Keratinocyte (primary cell): Measurements from ENCODE around the gene GRK7. TPM values are rescaled to one million over a fixed set of nuclear protein-coding genes. Genes with fewer than 3 reads are reported as not detected.

Experiments
- DNase-seq: peaks from one replicate; pipeline ENCODE4 v3.0.0-alpha.2; 2011; ENCODE audit warnings: low read depth, missing footprints, low spot score
- FAIRE-seq: peaks from 2 replicates; lab custom pipeline; 2011; peaks lifted over from hg19 to GRCh38; lab: Jason Lieb, UNC
- H2AFZ ChIP-seq: 2 replicates; pipeline ENCODE4 v1.6.0; 2012; ENCODE audit warnings: low read length, control low read depth, inconsistent platforms; ENCODE audit not compliant: control insufficient read depth
- H3K27ac ChIP-seq: 2 replicates; pipeline ENCODE4 v1.5.1; 2011; ENCODE audit warnings: low read length; ENCODE audit not compliant: control insufficient read depth, insufficient read depth
- H3K27me3 ChIP-seq: 3 replicates; pipeline ENCODE4 v1.6.0; 2011; ENCODE audit warnings: low read length; ENCODE audit not compliant: control insufficient read depth, insufficient read depth; ENCODE audit errors: extremely low read depth
- H3K36me3 ChIP-seq, 2 experiments: 2 replicates in 1 of 2; 3 replicates in 1 of 2; pipeline ENCODE4 v1.5.1; 2011; ENCODE audit warnings: low read length in 2 of 2, mild to moderate bottlenecking in 1 of 2; ENCODE audit not compliant: control insufficient read depth in 2 of 2, insufficient read depth in 2 of 2; ENCODE audit errors: extremely low read depth in 1 of 2
- H3K4me1 ChIP-seq: 3 replicates; pipeline ENCODE4 v1.5.1; 2011; ENCODE audit warnings: low read length; ENCODE audit not compliant: control insufficient read depth, insufficient read depth; ENCODE audit errors: extremely low read depth
- H3K4me2 ChIP-seq: 3 replicates; pipeline ENCODE4 v1.6.0; 2011; ENCODE audit warnings: low read depth, low read length; ENCODE audit not compliant: control insufficient read depth, insufficient read depth; ENCODE audit errors: extremely low read depth
- H3K4me3 ChIP-seq, 3 experiments: fragments of 200-600 bp in 1 of 3; sonication (generic) in 1 of 3; 2 replicates in 2 of 3; 3 replicates in 1 of 3; pipeline ENCODE4 v1.5.1; 2011 to 2016; ENCODE audit warnings: low read length in 3 of 3, mild to moderate bottlenecking in 3 of 3, control low read depth in 2 of 3, inconsistent platforms in 1 of 3, low read depth in 1 of 3, mixed read lengths in 1 of 3, mixed run types in 1 of 3, moderate library complexity in 1 of 3; ENCODE audit not compliant: control insufficient read depth in 2 of 3, insufficient read depth in 2 of 3; ENCODE audit errors: extremely low read depth in 1 of 3
- H3K79me2 ChIP-seq: 2 replicates; pipeline ENCODE4 v1.6.0; 2012; ENCODE audit warnings: low read length; ENCODE audit not compliant: control insufficient read depth, insufficient read depth
- H3K9ac ChIP-seq: 3 replicates; pipeline ENCODE4 v1.6.0; 2011; ENCODE audit warnings: low read length; ENCODE audit not compliant: control insufficient read depth, insufficient read depth; ENCODE audit errors: extremely low read depth
- H3K9me1 ChIP-seq: 3 replicates; pipeline ENCODE4 v1.6.0; 2011; ENCODE audit warnings: low read length; ENCODE audit not compliant: control insufficient read depth, insufficient read depth; ENCODE audit errors: extremely low read depth
- H3K9me3 ChIP-seq: 2 replicates; pipeline ENCODE4 v1.5.1; 2012; ENCODE audit warnings: low read depth, low read length; ENCODE audit not compliant: control insufficient read depth
- H4K20me1 ChIP-seq: 3 replicates; pipeline ENCODE4 v1.6.0; 2011; ENCODE audit warnings: low read length; ENCODE audit not compliant: control insufficient read depth, insufficient read depth; ENCODE audit errors: extremely low read depth
- EZH2 ChIP-seq: IDR thresholded peaks from one replicate; pipeline ENCODE4 v1.6.1; 2012; ENCODE audit warnings: inconsistent platforms, mild to moderate bottlenecking, low read length, moderate library complexity
- dilution Hi-C: fragments of 300-500 bp; cut with MboI; formaldehyde crosslinking; loops from one replicate; pipeline ENCODE4 v1.7.0; 2020; ENCODE audit warnings: low sequenced_read_pairs; ENCODE audit not compliant: extremely low pct_ligation_motif_present
- polyA plus RNA-seq, 5 experiments: library from polyadenylated mRNA; depleted of rRNA in 3 of 5; stranded (reverse) in 3 of 5; stranded (forward) in 1 of 5; unstranded in 1 of 5; fragments of >200 nt; gene quantifications; 1 replicate in 1 of 5; 2 replicates in 3 of 5; 3 replicates in 1 of 5; pipeline versions ENCODE4 v1.2.1 to v1.2.3, GENCODE V29; 2011 to 2012; ENCODE audit warnings: missing spikeins in 2 of 5, low read depth in 1 of 5, low replicate concordance in 1 of 5
- TF ChIP-seq, protein P1 (sequence below), 3 experiments: IDR thresholded peaks in 1 of 3; conservative IDR thresholded peaks in 1 of 3; optimal IDR thresholded peaks in 1 of 3; 2 replicates in 2 of 3; 3 replicates in 1 of 3; pipeline versions ENCODE3 to v1.5.1; 2011; ENCODE audit warnings: low read length in 3 of 3, mild to moderate bottlenecking in 3 of 3, moderate library complexity in 2 of 3, control low read depth in 1 of 3, inconsistent platforms in 1 of 3; ENCODE audit not compliant: insufficient read depth in 2 of 3; ENCODE audit errors: extremely low read depth in 1 of 3

GRK7 gene
- polyA plus RNA-seq, 1 donor (not counting 4 experiments of a cell fraction or from before 2014, with no cell fraction given), result not detected

DNA sequence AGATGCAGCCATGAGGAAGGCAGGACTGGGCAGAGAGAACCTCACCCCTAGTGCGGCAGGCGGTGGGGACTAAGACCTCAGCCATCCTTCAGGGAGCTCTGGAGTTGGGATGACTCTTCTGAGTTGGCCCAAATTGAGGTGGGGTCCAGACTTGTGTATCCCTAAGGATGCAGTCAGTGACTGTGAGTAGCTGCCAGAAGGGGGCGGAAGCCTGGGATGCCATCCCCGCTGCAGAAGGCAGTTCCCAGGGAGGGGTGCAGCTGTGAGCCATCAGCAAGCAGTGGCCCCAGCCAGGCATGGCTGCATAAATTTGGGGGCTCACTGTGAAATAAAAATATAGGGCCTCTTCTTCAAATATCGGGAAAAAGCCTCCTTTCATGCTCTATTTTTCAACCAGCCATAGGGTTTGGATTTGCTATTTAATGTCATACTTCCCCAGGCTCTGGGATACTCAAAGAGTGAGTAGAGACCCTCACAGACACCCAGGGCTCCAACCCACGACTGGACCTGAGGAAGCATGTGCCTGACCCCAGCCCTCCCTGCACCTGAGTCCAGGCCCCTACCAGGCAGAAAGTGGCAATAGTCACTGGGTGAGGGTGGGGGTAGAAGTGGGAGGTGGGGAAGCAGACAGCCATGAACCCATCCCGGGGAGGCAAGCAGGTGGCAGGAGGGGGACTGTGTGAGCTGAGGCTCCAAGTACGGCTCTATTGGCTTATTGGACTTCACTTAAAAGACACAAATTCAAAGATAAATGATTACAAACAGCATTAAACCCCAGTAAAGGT is 30.5 kb downstream of the GRK7 start:
- FAIRE-seq, result no peak

DNA sequence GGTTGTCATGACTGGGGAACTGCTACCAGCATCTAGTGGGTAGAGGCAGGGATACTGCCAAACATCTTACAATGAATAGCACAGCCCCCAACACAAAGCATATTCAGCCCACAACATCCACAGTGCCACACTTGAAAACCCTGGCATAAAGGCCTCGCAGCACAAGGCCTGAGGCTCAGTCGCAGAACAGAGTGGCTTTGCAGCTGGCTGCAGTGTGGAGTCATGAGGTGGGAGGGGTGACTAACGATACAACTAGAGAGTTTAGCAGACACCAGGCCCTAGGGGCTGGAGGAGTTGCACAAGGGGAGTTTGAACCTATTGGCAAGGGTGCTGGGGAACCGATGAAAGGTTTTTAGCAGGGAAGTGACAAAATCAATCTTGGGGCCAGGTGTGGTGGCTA is 32.1 kb downstream of the GRK7 start:
- TF ChIP-seq EZH2, result no peak
- TF ChIP-seq, protein P1, sequence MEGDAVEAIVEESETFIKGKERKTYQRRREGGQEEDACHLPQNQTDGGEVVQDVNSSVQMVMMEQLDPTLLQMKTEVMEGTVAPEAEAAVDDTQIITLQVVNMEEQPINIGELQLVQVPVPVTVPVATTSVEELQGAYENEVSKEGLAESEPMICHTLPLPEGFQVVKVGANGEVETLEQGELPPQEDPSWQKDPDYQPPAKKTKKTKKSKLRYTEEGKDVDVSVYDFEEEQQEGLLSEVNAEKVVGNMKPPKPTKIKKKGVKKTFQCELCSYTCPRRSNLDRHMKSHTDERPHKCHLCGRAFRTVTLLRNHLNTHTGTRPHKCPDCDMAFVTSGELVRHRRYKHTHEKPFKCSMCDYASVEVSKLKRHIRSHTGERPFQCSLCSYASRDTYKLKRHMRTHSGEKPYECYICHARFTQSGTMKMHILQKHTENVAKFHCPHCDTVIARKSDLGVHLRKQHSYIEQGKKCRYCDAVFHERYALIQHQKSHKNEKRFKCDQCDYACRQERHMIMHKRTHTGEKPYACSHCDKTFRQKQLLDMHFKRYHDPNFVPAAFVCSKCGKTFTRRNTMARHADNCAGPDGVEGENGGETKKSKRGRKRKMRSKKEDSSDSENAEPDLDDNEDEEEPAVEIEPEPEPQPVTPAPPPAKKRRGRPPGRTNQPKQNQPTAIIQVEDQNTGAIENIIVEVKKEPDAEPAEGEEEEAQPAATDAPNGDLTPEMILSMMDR (optimal IDR thresholded peaks at IDR 0.05 in 1 of 3, IDR thresholded peaks at IDR 0.05 in 1 of 3, conservative IDR thresholded peaks at IDR 0.05 in 1 of 3; ENCODE audit: extremely low read depth in 1 of 3, insufficient read depth in 2 of 3, low read length in 3 of 3), result no peak
- H3K4me2 ChIP-seq, result no peak overlapping the region
- no peak for FAIRE-seq
- dilution Hi-C loops, result no loop called here
- H3K36me3 ChIP-seq, result no peaks in the 10 kb centered on the region
- no peaks in the 10 kb centered on the region for H3K79me2 ChIP-seq
- H3K9me1 ChIP-seq, result no peaks in the 10 kb centered on the region
- no peak overlapping the region for H3K4me3 ChIP-seq
- H3K27ac ChIP-seq, result no peak overlapping the region
- no peaks in the 10 kb centered on the region for H3K9me3 ChIP-seq
- H3K4me1 ChIP-seq, result no peaks in the 10 kb centered on the region
- no peak overlapping the region for H3K9ac ChIP-seq
- H4K20me1 ChIP-seq, result no peaks in the 10 kb centered on the region
- H3K27me3 ChIP-seq, result no peaks in the 10 kb centered on the region
- DNase-seq, result no peak
- no peak overlapping the region for H2AFZ ChIP-seq

More for the DNA sequence above, 30.5 kb downstream of the GRK7 start:
- Histone ChIP-seq H3K4me2 (no peak overlapping the region), H2AFZ (no peak overlapping the region), H3K27me3 (no peaks in the 10 kb centered on the region), H4K20me1 (no peaks in the 10 kb centered on the region), H3K4me1 (no peaks in the 10 kb centered on the region), H3K36me3 (no peaks in the 10 kb centered on the region), H3K79me2 (no peaks in the 10 kb centered on the region), H3K9me3 (no peaks in the 10 kb centered on the region), H3K9ac (no peak overlapping the region), H3K27ac (no peak overlapping the region), H3K4me3 (no peak overlapping the region), H3K9me1 (no peaks in the 10 kb centered on the region)
- no peak for DNase-seq
- dilution Hi-C loops, result no loop called here
- TF ChIP-seq, protein P1 (optimal IDR thresholded peaks at IDR 0.05 in 1 of 3, IDR thresholded peaks at IDR 0.05 in 1 of 3, conservative IDR thresholded peaks at IDR 0.05 in 1 of 3; ENCODE audit: extremely low read depth in 1 of 3, insufficient read depth in 2 of 3, low read length in 3 of 3), result no peak
- no peak for TF ChIP-seq EZH2
